ENCODE measurements around the gene GCC1. TPM values are rescaled to one million over a fixed set of nuclear protein-coding genes. Genes with fewer than 3 reads are reported as not detected.
A peak's percentile ranks its signal among the peaks of the same experiment; 100 is the strongest.

Gene GCC1, protein sequence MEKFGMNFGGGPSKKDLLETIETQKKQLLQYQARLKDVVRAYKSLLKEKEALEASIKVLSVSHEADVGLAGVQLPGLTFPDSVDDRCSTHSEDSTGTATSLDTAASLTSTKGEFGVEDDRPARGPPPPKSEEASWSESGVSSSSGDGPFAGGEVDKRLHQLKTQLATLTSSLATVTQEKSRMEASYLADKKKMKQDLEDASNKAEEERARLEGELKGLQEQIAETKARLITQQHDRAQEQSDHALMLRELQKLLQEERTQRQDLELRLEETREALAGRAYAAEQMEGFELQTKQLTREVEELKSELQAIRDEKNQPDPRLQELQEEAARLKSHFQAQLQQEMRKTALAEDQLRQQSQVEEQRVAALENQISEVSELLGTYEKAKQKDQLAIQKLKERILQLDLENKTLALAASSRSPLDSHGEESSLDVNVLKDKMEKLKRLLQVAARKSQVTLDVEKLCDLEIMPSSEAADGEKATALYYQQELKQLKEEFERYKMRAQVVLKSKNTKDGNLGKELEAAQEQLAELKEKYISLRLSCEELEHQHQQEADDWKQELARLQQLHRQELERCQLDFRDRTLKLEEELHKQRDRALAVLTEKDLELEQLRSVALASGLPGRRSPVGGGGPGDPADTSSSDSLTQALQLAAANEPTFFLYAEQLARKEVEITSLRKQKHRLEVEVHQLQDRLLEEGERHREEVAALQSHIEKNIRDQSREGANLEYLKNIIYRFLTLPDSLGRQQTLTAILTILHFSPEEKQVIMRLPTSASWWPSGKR
- total RNA-seq = 7.5 TPM
- long read RNA-seq, full-length matches to known transcripts = 5 of 5 reads
- long read RNA-seq, partial matches to known transcripts = 0 of 5 reads
- long read RNA-seq, other reads (novel, unspliced or antisense) = 0 of 5 reads

DNA sequence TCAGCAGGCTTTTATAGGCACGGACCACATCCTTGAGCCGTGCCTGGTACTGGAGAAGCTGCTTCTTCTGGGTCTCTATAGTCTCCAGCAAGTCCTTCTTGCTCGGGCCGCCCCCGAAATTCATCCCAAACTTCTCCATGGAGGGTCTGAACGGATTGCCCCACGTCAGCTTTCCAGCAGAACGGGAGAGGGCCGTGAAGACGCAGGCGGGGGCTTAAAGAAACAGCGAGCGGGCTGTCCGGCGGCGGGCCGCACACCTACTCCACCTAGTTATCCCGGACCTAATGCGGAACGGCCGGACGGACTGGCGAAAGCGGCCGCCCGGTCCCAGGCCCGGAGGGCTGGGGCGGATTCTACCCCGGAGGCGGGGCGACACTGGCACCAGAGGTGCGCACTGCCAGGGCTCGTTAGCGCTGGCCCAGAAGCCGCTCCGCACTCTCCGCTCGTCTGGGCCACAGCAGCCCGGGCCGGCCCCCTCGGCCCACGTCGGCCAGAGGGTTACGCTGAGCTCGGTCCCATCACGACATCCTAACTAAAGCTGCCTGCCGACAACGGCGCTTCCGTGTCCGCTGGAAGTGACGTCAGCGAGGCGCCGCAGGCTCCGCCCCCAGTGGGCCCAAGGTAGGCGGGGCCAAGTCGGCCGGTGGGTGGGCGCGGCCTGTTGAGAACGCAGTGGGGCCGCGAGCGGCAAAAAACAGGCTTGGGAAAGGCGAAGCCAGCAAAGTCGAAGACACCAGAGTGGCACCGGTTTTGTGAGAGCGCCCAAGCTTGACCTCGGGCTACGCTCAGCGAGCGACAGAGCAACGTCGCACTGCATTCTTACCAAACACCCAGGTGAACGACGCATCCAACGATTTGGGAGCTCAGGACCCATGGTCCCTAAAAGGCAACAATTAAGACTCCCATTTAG lies at the start of gene GCC1:
Gene GCC1 (minus strand): TSS at position 553 of the 910 bp plus-strand sequence. CDS start 414 bp downstream, at position 139.
- DNase-seq (ENCODE audit: missing footprints) = peak; percentile 96
- intact Hi-C loops (cut with DNase I) = no loop called here
- peak; percentile 85 for ATAC-seq

DNA sequence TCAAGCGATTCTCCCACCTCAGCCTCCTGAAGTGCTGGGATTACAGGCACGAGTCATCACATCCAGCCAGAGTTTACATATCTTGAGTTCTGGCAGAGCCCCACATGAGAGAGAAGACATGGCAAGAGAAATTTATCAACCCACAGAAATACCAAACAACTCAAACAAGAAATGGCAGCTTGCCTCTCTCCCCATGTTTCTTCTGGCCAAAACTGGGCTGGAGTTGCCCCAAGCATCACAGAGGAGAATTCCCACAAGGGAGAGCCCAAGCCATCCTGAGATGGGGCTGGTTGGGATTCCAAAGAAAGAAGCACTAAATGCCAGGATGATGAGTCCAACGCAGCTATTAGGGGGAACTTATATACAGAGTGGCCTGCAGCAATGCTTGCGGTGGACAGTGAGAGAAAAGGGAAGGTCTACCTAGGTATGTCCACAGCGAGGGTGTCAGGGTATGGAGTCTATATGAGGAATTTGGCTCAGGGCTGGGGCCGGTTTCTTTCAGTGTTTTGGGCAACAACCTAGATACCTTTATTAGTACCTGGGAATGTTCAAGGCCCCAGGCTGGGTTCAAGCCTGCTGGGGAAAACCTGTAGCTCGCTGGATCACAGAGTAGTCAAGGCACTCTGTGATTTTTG lies 47.0 kb upstream of the GCC1 start:
- DNase-seq (ENCODE audit: missing footprints) (no peak), ATAC-seq (no peak)
- intact Hi-C loops (cut with DNase I) = no loop called here

- DNase-seq (ENCODE audit: missing footprints) (no peak), ATAC-seq (peak; percentile 42)
- intact Hi-C loops (cut with DNase I) = no loop called here
Measured at GRCh38 chr7:127629268-127629854, 44.0 kb upstream of the GCC1 start.

DNA sequence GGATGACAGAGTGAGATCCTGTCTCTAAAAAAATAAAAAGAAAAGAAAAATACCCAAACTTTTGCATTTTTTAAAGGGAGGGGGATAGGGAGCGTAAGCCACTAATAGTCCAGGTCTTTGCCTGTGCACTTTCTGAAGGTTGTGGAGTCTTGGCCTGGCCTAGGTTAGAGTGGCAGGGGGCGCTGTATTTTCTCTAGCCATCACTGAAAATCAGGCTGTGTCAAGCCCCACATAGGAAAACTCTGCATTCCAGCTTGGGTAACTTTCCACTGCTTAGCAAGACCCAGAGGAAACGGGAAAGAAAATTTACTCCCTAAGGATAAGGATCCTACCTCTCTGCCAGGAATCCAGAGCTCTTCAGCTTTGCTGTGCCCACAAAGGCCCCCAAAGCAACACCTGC lies 43.0 kb upstream of the GCC1 start:
- intact Hi-C loops (cut with DNase I) = no loop called here
- DNase-seq (ENCODE audit: missing footprints) (no peak), ATAC-seq (no peak)

DNA sequence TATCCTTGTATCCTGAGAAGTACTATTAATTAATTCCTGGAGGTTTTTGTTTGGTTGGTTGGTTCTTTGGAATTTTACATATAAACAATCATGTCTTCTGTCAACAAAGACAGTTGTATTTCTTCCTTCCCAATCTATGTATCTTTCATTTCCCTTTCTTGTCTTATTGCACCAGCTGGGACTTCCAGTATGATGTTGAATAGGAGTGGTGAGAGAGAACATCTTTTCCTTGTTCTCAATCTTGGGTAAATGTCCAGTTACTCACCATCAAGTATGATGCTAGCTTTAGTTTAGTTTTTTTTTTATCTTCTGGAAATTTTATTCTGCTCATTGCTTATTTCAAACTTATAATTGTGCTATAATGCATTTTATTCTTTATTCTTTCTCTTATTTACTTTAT lies 39.9 kb upstream of the GCC1 start:
- DNase-seq (ENCODE audit: missing footprints) (no peak), ATAC-seq (no peak)
- intact Hi-C loops (cut with DNase I) = no loop called here

DNA sequence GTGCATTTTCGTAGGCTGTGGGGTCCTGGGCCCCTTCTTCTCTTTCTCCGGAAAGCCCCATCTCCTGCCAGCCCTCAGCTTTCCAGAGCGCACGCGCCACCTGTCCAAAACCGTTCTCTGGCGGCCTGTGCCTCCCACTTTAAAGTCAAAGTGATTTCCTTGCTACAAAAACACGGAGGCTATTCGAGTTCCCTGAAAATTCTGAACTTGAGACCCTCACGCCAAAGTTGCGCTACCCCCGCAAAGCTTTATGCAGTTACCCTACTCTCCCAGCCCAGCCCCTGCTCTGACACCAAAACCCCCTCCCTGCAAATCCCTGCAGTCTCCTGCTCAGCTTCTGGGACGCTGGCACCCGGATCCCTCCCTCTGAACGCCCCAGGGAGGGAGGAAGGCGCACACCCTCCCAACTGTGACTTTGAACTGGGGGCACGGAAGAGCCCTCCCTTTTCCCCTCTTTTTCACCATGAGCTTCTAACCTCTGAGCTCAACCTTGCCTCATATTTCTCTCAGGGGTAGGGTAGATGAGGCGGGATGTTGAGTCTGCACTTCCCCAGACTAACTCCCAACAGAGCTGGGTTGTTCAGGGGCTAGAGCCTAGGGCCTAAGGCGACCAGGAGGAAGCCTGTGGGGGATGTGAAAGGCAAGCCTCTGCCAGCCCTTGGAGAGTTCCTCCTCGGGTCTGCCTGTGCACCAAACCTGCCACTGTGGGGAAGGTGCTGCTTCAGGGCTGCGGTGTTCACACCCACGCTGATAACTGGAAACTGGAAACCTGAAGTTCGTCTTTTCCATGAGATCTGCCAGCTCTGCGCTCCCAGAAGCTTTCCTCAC lies 35.2 kb upstream of the GCC1 start:
- ATAC-seq (no peak), DNase-seq (ENCODE audit: missing footprints) (no peak)
- intact Hi-C loops (cut with DNase I) = no loop called here

GRCh38 chr7:127619681-127620405 lies 34.4 kb upstream of the GCC1 start:
- DNase-seq (ENCODE audit: missing footprints) = no peak
- no peak for ATAC-seq
- intact Hi-C loops (cut with DNase I) = no loop called here

- ATAC-seq = no peak
- DNase-seq (ENCODE audit: missing footprints) = no peak
Measured at GRCh38 chr7:127618775-127619174, 33.4 kb upstream of the GCC1 start.

DNA sequence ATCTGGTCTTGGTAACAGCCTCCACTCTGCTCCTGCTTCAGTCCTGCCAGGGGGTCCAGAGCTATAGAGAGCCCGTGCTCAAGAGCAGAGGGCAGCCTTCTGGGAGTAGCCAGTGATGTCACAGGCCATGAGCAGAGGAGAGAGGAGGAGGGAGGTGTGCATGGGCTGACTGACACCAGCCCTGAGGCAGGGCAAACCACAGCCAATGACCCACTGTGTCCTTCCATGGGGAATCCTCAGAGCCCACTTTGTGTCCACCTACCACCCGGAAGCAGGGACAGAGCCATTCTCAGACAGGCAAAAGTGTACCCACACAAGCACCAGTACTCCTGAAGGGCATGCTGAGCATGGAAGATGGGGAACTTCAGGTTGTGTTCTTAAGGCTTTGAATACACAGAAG lies 32.6 kb upstream of the GCC1 start, which contains the start of gene PAX4:
Gene PAX4 (minus strand): TSS at position 101 of the 400 bp plus-strand sequence. CDS start 2,214 bp downstream, outside the sequence.
- DNase-seq (ENCODE audit: missing footprints) (no peak), ATAC-seq (no peak)
- intact Hi-C loops (cut with DNase I) = no loop called here

More at GRCh38 chr7:127618775-127619174, 33.4 kb upstream of the GCC1 start:
- intact Hi-C loops (cut with DNase I) = no loop called here

DNA sequence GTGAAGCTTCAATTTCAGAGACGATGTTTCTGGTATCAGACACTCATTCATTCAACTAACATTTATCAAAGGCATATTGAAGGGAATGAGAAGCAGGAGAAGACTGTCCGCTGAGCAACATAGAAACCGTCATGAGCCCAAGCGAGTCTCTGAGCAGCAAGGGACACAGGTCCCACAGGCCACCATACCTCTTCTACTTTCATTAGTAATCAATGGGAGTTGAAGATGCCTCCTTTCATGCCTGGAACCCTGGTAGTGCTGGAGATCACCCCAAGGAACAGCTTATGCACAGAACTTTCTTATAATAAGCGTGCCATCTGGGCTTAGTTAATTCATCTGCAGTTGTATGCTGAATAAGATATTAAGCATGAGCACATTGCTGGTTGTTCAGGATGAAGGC lies 31.3 kb upstream of the GCC1 start:
- intact Hi-C loops (cut with DNase I) = no loop called here
- no peak for ATAC-seq
- no peak for DNase-seq (ENCODE audit: missing footprints)

DNA sequence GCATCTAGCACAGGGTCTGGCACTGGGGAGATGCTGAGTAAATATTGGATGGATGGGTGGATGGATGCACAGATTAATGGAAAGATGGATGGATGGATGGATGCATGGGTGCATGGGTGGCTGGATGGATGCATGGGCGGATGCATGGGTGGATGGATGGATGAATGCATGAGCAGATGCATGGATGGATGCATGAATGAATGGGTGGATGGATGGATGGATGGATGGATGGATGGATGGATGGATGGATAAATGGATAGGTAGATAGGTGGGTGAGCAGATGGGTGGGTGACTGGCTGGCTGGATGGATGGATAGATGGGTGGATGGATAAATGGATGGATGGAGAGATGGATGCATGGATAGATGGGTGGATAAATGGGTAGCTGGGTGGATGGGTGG lies 26.9 kb upstream of the GCC1 start:
- intact Hi-C loops (cut with DNase I) = no loop called here
- no peak for DNase-seq (ENCODE audit: missing footprints)
- no peak for ATAC-seq

DNA sequence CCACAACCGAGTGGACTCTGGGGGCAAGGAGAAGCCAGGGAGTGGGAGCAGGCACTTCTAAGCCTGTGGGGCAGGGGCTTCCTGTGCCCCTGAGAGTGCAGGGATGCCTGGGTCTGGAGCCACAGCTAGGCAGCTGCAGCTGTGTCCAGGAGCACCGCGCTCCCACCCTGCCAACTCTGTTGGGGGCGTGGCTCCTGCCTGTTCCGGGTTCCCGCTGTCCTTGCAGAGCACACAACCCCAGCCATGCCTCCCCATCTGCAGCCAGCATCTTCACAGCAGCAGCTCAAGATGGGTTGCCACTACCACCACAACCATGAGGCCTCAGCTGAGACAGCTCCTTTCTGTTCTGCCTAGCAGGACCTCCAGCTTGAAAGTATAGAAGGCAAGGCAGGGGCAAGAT lies 23.9 kb upstream of the GCC1 start:
- DNase-seq (ENCODE audit: missing footprints) (no peak), ATAC-seq (no peak)
- intact Hi-C loops (cut with DNase I) = no loop called here

- ATAC-seq (no peak), DNase-seq (ENCODE audit: missing footprints) (no peak)
- intact Hi-C loops (cut with DNase I) = no loop called here
Measured at GRCh38 chr7:127608446-127608845, 23.1 kb upstream of the GCC1 start.

- intact Hi-C loops (cut with DNase I) = no loop called here
- no peak for DNase-seq (ENCODE audit: missing footprints)
- ATAC-seq = no peak
Measured at GRCh38 chr7:127600885-127601284, 15.5 kb upstream of the GCC1 start.

GRCh38 chr7:127598318-127598717 lies 12.9 kb upstream of the GCC1 start:
- no peak for ATAC-seq
- intact Hi-C loops (cut with DNase I) = no loop called here
- no peak for DNase-seq (ENCODE audit: missing footprints)

DNA sequence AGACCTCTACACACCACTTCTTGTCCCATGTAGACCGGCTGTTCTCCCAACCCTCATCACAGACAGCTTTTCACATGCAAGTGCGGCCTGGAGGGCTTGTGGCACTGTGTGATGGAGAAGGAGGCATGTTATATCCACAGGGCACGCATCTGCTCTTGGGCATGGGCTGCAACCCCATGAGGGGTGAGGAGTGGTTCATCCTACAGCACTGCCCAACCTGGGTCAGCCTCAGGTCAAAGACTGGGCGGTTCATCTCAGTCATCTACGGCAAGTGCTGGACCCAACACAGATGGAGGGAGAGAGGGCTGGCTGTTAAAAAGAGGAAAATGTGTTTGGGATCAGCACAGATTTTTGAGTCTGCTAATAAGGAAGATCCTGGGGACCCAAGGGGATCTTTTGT lies 10.3 kb upstream of the GCC1 start:
- ATAC-seq (no peak), DNase-seq (ENCODE audit: missing footprints) (no peak)
- intact Hi-C loops (cut with DNase I) = no loop called here

- intact Hi-C loops (cut with DNase I) = no loop called here
- ATAC-seq (peak; percentile 42), DNase-seq (ENCODE audit: missing footprints) (no peak)
Measured at GRCh38 chr7:127594490-127594889, 9.1 kb upstream of the GCC1 start.

Data from Right ventricle myocardium inferior (tissue), 1 donor.